Inflammatory macrophage treated with lipopolysaccharide for 4 hours (primary cell): Measurements from ENCODE around the gene LYSMD1.
"Not testable (repeated sequence)": the region's sequence is repeated elsewhere in the genome, so short reads cannot be mapped to it uniquely, and the experiment has no call there.

Experiments
- DNase-seq: peaks from one replicate; pipeline ENCODE4 v3.0.0-alpha.2; 2020

Gene LYSMD1, protein sequence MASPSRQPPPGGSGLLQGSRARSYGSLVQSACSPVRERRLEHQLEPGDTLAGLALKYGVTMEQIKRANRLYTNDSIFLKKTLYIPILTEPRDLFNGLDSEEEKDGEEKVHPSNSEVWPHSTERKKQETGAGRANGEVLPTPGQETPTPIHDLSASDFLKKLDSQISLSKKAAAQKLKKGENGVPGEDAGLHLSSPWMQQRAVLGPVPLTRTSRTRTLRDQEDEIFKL

DNA sequence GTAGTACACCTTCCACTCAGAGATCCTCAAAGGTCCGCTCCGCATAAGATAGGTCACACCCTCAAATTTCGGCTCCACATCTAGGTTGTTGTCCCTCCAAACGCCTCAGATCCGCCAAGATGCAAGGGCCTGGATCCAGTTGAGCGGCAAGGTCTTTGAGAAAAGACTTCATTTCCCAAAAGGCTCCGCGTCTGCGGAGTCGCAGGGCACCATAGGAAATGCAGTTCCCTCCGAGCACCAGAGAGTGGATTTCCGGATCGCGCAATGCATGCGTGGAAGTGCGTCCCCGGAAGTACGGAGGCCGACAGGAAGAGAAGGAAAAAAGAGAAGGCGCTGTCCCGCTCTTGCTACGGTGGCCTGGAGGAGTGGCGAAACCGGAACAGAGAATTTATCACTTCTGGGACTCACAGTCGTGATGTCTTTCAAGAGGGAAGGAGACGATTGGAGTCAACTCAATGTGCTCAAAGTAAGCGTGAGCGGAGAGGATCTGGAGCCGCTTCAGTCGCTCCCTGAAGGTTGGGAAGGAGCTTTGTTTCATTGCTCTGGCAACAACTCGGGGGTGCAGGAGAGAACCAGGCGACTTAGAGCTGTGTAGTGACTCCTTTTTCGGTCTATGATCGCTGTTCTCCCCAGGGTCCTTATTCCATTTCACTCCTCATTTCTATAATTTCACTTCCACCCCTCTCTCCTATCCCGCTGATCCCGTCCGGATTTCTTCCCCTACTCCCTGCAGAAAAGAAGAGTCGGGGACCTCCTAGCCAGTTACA, at the start of gene LYSMD1, which contains the start of gene SCNM1:
LYSMD1 (minus strand) TSS at position 165 of the 767 bp plus-strand sequence. CDS start 644 bp downstream, outside the sequence.
SCNM1 (plus strand) TSS at position 407 of the 767 bp plus-strand sequence; CDS start at position 416, 9 bp downstream.
- DNase-seq = peak; percentile 99

DNA sequence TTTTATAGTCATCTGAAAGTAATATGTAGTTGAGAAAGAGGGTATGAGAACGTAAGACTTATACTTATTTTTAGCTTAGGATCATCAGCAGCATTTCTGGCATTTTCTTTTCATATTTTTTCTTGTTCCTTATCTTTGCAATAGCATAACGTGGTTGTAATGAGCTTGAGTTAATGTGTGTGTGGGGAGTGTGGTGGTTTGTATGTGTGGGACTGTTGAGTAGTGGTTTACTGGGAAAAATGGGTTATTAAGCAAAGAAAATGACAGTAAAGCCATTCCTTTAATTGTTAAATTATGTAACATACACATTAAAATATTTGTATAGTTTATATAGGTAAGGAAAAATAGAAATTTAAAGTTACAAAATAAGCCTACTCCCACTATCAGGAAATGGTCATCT, 47.9 kb upstream of the LYSMD1 start:
- no peak for DNase-seq

DNA sequence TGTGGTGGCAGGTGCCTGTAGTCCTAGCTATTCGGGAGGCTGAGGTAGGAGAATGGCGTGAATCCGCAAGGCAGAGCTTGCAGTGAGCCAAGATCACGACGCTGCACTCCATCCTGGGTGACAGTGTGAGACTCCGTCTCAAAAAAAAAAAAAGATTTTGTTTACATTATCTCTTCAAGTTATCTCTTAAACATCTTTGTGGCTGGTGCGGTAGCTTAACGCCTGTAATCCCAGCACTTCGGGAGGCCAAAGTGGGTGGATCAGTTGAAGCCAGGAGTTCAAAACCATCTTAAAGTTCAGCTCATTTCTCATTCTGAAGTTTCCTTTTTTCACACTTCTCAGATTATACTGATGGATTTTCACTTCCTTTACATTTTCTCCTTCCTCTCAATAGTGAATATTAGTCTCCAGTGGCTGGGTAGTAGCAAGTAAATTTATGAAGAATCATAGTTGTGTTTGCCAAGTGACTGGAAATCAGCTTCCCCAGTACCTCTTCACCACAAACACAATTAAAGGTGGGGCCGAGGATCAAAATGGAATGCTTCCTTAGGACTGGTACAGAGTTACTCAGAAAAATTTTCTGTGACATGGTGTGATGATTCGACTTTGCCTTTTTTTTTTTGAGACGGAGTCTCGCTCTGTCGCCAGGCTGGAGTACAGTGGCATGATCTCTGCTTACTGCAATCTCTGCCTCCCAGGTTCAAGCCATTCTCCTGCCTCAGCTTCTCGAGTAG, 46.4 kb upstream of the LYSMD1 start:
- no peak for DNase-seq

DNA sequence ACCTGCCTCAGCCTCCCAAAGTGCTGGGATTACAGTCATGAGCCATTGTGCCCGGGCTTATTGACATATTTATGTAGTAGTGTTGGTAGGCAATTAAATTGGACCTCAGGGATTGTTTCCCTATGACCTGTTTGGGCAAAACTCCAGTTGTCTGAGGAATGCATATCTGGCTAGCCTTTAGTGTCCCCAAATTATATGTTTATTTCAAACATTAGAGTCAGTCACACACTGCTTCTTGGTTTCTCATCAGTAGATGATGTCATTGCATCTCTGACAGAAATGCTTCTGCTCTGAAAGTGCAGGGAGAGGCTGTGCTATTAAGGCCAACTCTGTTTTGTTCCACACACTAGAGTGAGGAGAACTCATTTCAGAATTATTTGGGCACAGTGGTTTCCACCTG, 45.1 kb upstream of the LYSMD1 start:
- DNase-seq = no peak

DNA sequence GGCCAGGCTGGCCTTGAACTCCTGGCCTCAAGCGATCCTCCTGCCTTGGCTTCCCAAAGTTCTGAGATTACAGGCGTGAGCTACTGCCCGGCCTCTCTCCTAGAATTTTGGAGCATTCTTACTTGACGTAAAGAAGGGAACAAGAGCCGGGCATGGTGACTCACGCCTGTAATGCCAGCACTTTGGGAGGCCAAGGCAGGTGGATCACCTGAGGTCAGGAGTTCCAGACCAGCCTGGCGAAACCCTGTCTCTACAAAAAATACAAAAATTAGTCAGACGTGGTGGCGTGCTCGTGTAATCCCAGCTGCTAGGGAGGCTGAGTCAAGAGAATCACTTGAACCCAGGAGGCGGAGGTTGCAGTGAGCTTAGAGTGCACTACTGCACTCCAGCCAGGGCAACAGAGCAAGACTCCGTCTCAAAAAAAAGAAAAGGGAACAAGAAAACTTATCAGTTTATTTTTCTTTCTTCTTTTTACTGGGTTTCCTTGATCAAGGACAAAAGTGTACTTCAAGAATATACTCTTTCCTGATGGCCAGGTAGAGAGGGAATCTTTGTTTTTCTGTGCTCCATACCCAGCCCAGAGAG, 39.8 kb upstream of the LYSMD1 start:
- not testable (repeated sequence) for DNase-seq

DNA sequence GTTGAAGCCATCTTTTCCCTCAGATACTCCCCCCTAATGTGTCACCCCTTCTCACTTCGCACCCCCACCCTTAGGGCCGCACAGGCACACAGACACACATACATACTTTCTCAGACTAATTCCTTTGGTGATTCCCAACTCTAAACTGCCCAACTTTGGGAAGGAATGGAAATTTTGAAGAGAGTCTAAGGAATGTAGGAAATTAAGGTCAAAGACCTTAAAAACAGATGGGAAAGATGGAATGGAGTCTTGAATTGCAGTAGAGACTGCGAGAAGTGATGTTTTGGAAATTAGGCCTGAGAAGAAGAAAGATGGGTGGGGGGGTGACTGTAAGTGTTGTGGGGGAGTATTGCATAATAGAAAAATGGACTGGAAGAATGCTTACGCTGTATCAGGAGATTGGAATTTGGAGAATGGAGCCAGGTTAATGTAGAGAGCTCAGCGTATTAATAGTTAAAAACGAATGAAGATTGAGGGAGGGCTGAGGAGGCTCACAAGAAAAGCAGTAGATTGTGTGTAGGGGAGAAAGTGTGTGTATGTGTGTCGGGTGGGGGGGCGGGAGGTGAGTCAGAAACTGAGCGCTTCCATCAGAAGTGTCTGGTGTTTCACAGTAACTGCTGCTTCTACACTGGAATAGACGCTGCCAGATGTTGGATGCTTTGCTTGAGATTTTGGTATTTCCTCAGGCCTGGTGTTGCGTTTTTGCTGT, 34.3 kb upstream of the LYSMD1 start:
- peak; percentile 44 for DNase-seq

DNA sequence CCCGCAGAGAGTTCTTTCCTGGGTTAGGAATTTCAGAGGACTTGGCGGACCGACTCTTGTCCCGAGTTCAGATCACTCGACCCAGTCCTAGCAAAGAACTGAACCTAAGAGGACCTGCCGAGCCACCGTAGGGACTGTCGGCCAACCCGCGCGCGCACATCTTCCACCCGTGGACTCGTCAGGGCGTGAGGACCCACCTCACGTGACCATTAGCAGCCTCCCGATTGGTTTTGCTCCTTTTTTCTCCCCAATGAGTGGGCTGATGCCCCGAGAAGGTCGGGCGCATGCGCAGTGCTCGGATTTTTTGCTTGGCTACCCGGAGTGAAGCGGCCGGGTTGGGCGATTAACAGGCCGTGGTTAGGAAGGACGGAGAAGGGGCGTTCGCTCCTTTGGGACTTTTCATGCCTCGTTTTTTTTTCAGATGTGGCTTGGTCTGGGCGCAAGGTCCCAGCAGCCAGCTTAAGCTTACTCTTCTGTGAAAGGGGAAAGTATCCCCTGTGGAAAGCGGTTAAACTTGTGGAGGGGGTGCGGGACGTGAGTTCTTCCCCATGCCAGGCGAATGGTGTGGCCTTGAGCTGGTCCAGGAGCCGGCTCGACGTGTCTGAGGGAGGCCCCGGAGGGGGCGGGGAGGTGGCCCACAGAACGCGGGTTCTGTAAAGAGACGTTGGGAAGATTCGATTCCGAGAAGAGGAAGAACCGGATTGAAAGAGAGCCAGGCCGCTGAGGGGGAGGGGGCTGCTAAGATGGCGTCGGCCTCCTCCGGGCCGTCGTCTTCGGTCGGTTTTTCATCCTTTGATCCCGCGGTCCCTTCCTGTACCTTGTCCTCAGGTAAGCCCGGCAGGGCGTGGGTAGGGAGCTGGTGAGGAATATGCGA, 32.8 kb upstream of the LYSMD1 start, which contains the start of gene PIP5K1A:
PIP5K1A (plus strand) TSS at position 299 of the 874 bp plus-strand sequence; CDS start at position 744, 445 bp downstream.
- DNase-seq = peak; percentile 100

DNA sequence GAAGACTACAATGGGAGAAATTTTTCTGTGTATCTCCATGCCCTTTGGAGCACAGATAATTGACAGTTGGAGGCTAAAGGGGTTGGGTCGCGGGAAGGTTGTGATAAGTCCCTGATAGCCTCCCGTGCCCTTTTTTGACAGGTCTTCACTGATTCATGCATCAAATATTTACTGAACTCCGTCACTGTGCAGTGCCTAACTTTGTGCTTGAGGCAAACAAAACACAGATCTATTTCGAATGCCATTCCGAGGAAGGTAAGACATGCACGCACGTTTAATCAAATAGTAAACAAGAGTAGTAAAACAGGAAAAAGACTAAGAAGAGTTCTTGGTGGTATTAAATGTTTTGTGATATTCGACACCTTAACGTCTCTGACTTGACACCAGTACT, 32.2 kb upstream of the LYSMD1 start:
- DNase-seq = no peak

DNA sequence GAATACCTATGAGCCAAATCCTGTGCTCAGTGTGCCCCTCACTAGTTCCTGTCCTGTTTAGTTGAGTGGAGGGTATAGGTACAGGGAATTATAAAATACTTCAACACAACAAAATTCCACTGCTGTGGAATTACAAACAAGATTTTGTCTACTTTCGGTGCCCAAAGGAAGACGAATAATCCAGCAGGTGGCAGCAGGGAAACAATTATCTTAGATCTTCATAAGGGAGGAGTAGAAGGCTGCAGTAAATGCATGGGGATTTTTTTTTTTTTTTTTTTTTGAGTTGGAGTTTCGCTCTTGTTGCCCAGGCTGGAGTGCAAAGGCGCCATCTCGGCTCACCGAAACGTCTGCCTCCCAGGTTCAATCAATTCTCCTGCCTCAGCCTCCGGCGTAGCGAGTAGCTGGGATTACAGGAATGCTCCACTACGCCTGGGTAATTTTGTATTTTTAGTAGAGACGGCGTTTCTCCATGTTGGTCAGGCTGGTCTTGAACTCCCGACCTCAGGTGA, 30.6 kb upstream of the LYSMD1 start:
- peak; percentile 90 for DNase-seq

DNA sequence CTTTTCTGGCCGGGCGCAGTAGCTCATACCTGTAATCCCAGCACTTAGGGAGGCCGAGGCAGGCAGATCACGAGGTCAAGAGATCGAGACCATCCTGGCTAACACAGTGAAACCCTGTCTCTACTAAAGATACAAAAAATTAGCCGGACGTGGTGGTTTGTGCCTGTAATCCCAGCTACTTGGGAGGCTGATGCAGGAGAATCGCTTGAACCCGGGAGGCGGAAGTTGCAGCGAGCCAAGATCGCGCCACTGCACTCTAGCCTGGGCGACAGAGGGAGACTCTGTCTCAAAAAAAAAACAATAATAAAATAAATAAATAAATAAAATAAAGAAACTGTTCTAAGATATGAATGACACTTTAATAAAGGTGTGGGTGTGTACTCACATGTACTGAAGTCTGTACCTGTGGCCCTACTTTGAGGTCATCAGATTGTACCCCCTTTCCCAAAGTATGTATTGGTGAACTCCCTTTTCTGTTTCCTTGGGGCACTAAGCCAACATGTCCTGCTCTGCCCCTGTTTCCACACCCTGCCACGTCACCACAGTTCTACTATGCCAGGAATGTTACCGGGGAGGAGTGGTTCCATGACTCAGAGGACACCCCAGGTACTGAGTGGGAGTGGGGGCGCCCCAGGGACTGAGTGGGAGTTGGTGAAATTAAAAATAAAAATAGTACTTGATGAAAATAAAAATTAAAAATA, 29.3 kb upstream of the LYSMD1 start:
- DNase-seq = not testable (repeated sequence)

DNA sequence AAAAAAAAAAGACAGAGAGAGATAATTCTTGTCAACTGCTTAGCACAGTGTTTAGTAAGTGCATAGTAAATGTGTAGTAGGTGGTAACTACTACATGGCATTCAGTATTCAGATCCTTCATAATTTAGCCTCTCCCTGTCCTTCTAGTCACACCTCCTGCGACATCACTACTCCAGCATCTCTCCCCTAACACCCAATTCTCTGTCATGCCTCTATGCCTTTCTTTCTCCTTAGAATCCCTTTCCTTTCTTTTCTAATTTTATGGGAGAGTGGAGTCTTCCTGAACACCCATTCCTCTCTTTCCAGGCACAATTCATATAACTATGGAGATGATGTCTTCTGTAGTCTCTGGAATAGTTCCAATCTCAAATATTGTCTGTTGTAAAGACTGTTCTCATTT, 28.2 kb upstream of the LYSMD1 start:
- no peak for DNase-seq

DNA sequence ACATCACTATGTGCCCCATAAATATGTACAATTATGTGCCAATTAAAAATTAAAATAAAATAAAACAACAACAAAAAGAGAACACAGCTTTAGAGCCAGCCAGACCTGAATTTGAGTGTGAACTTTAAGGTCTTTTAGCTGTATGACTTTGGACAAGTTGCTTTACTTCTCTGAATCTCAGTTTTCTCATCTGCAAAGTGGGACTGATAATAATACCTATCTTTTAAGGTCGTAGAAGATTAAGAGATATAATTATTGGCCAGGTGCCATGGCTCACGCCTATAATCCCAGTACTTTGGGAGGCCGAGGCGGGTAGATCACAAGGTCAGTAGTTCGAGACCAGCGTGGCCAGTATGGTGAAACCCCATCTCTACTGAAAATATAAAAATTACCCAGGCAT, 27.6 kb upstream of the LYSMD1 start:
- DNase-seq = no peak

DNA sequence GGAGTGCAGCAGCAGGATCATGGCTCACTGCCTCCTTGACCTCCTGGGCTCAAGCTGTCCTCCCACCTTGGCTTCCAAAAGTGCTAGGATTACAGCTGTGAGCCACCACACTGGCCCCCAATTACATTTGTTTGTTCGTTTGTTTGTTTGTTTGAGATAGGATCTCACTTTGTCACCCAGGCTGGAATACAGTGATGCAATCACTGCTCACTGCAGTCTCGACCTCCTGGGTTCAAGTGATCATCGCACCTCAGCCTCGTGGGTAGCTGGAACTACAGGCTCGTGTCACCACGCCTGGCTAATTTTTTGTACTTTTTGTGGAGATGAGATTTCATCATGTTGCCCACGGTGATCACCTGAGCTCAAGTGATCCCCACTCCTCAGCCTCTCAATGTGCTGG, 26.3 kb upstream of the LYSMD1 start:
- no peak for DNase-seq

DNA sequence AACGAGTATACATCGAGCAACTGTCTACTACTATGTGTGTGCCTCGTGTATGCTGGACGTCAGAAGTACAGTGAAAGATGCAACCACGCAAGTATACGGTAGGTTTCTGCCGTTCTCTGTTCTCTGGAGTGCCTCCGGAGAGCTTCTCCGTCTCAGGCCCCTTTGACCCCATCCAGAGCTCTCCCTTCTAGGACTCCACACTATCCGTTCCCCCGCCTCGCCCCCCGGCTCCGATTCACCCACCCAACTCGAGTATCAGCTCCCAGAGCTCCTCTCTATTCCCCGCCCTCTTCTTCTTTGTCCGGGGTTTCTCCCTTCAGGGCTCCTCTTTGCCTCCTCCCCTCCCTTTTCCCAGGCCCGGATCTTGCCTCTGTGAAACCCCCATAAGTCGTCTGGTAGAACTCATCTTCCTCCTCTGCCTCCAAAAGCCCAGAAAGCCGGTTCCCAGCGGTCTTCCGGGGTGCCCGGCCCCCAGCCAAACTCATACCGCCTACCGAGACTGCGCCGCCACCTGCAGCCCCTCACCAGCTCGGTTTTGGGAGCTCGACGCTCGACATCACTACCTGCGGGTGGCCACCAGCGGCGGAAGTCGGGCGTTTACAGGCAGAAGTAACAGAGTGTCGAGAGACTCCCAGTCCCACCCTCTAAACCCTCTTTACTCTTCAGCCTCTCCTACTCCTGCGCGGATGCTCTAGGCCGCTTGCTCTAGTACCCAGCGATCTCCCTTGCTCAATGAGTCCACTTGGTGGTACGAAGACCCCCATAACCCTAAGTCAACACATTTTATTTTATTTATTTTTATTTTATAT, 24.1 kb upstream of the LYSMD1 start, which contains the start of gene VPS72:
VPS72 (minus strand) TSS at position 561 of the 809 bp plus-strand sequence; CDS start at position 485, 76 bp downstream.
- peak; percentile 85 for DNase-seq

DNA sequence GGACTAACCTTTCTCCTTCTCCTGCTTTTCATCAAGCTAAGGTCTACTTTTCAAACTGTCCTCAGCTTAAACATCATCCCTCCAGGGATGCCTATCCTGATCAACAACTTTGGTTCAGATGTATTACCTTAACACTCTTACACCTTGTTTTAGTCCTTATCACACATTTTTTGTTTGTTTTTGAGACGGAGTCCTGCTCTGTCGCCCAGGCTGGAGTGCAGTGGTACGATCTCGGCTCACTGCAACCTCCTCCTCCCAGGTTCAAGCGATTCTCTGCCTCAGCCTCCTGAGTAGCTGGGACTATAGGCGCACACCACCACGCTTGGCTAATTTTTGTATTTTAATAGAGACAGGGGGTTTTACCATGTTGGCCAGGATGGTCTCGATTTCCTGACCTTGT, 23.0 kb upstream of the LYSMD1 start:
- DNase-seq = not testable (repeated sequence)

DNA sequence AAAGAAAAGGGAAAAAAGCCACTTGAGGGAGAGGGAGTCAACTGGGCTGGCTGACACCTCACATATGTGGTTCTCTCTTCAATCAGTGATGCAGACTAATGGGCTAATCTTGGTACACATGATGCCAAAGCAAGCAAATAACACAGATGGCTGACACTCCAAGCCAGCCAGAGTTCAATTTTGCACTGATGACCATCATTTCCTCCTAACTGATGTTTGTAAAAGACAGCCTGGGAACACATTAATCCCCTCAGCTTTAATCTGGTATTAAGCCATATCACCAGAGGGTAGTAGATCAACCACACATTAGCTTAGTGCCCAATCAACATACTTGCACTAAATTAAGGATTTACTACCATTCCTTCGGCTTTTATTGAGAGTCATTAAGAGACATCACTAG, 21.5 kb upstream of the LYSMD1 start:
- DNase-seq = no peak

DNA sequence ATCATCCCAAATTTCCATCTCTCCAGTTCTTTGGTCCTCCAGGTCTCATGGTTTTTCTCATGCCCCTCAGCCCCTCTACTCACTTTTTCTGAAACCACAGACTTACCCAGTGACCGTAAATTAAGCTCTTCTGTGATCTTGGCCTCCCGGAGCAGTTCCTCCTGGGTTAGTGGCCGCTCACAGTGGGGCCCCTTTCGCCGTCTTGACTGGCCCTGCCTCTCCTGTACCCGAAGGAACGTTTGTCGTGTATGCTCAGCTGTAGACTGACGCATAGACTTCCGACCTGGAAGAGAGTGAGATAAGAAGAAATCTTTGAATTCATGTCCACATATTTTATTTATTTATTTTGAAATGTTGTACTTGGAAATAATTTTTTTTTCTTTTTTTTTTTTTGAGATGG, 18.5 kb upstream of the LYSMD1 start:
- DNase-seq = no peak

DNA sequence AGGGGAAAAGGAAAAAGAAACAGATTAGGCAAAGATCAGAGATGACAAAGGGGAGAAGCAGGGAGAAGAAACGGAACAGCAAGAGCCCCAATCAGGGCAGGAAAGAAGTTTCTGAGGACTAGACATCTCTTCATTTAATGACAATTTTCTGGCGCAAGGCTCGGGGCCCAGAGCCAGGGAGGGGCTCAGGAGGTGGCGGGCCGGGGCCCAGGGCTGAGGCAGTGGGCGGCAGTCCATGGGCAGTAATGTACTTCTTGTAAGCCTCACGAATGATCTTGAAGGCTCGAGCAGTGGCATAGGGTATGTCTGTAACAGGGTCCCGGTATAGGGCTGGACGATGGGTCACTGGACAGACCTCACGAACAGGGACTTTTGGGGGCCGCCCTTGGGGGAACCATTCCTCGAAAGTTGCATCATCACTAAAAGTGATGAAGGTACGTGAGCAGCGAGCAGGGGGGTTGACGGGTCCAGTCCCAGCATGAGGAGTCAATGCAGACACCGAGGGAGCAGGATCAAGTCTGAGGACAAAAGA, 10.9 kb upstream of the LYSMD1 start:
- no peak for DNase-seq

DNA sequence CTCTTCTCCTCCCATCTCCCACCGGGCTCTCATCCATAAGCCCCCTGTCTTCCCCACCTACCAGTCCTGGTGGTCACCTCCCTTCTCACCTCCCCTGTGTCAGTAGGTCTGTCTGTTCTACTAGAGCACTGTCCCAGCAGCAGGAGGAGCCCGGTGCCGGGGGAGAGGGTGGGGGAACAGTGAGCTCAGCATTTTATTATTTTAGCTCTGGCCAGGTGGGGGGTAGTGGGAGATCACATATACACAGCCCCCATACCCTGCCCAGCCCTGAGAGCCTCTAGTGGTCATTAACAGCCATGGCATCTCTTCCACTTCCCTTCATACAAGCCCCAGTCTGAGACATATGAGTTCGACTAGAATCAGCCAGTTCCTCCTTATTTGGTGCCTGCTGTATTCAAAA, 10.2 kb upstream of the LYSMD1 start, which contains the start of gene TMOD4:
TMOD4 (minus strand) TSS at position 119 of the 400 bp plus-strand sequence. CDS start 1,106 bp downstream, outside the sequence.
- peak; percentile 52 for DNase-seq
